A673 (cell line): ENCODE data around the gene MYT1.

Experiments
- CTCF ChIP-seq: fragments of 300-800, 200-600 bp; sonication (generic); conservative IDR thresholded peaks from 2 replicates; pipeline ENCODE4 v1.5.1; 2017; ENCODE audit warnings: low read depth, mild to moderate bottlenecking, antibody characterized with exemption, low read length, moderate library complexity, mixed read lengths
- EZH2 ChIP-seq: fragments of 200-600 bp; sonication (generic); IDR thresholded peaks from 2 replicates; pipeline ENCODE4 v1.6.1; 2017; ENCODE audit warnings: borderline replicate concordance, low read depth, mild to moderate bottlenecking, mixed read lengths, antibody characterized with exemption, low read length; ENCODE audit not compliant: poor library complexity, severe bottlenecking

DNA sequence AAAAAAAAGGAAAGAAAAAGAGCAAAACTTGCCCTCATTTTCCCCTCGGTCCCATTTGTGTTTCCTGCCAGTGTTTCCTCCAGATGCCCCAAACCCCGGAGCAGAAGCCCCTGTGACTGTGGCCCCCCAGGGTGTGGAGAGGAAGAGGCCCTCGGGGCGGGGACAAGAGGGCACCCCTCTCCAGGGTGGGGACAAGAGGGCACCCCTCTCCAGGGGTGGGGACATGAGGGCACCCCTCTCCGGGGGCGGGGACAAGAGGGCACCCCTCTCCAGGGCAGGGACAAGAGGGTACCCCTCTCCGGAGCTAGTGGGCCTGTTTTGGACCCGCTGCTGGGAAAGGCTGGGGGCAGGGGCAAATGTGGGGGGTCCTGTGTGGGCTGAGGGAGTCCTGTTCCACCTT lies 13.1 kb downstream of the MYT1 start:
- TF ChIP-seq CTCF (no peak), EZH2 (no peak)
